K562 (cell line): ENCODE measurements around the gene CD320. TPM values are rescaled to one million over a fixed set of nuclear protein-coding genes. Genes with fewer than 3 reads are reported as not detected.

Source experiments
- ATAC-seq: fragments of 200-7000 bp; cut with Tn5 transposase; 3 replicates; pipeline ENCODE4 v1.9.1; 2020; ENCODE audit warnings: moderate library complexity
- BruUV-seq: library from RNA; stranded (reverse); fragments of 400-500 nt; replicated peaks from 2 replicates; lab custom pipeline; 2021; lab: Mats Ljungman, UMichigan
- CTCF ChIA-PET: fragments of 300-600 bp; formaldehyde crosslinking; extraction: SDS; loops from one replicate; lab custom pipeline; 2021; ENCODE audit warnings: low intra/inter-chr PET ratio; lab: Yijun Ruan, JAX
- POLR2A ChIA-PET: fragments of 300-600, 350-650 bp; sonication (Branson Sonifier 250); formaldehyde crosslinking; extraction: SDS; loops from one replicate; lab custom pipeline; 2021; ENCODE audit warnings: antibody characterized with exemption, inconsistent platforms; lab: Yijun Ruan, JAX
- DNase-seq, 4 experiments: peaks; one replicate each; pipeline versions ENCODE4 v3.0.0 to v3.0.0-alpha.2; 2011 to 2018; ENCODE audit warnings: low spot score in 3 of 4, mixed read lengths in 3 of 4; ENCODE audit errors: extremely low read depth in 1 of 4
- FAIRE-seq: peaks from 2 replicates; lab custom pipeline; 2011; peaks lifted over from hg19 to GRCh38; lab: Jason Lieb, UNC
- H2AFZ ChIP-seq: 2 replicates; pipeline ENCODE4 v1.6.0; 2011; ENCODE audit warnings: low read depth, low read length, control low read depth, inconsistent platforms
- H3K27ac ChIP-seq: fragments of 200-600 bp; 3 replicates; pipeline ENCODE4 v1.8.0; 2011; ENCODE audit warnings: low read depth, mild to moderate bottlenecking, control low read depth, inconsistent platforms, low read length, moderate library complexity, mixed read lengths; ENCODE audit errors: extremely low read depth
- H3K27me3 ChIP-seq, 2 experiments: fragments of 300-600 bp in 1 of 2; 2 replicates in 1 of 2; 3 replicates in 1 of 2; pipeline versions ENCODE4 v1.6.0 to v1.8.0; 2011; ENCODE audit warnings: inconsistent platforms in 2 of 2, low read length in 2 of 2, mild to moderate bottlenecking in 1 of 2, mixed read lengths in 1 of 2, moderate library complexity in 1 of 2; ENCODE audit not compliant: control insufficient read depth in 2 of 2, insufficient read depth in 2 of 2
- H3K36me3 ChIP-seq: fragments of 300-600 bp; 3 replicates; pipeline ENCODE4 v1.8.0; 2011; ENCODE audit warnings: mild to moderate bottlenecking, low read length, inconsistent platforms; ENCODE audit not compliant: control insufficient read depth, insufficient read depth
- H3K4me1 ChIP-seq, 2 experiments: fragments of 200-600 bp in 1 of 2; replicated peaks in 1 of 2; 2 replicates in 1 of 2; 3 replicates in 1 of 2; pipeline versions ENCODE4 v1.5.1 to v1.8.0; 2011; ENCODE audit warnings: inconsistent platforms in 2 of 2, low read length in 2 of 2, mild to moderate bottlenecking in 1 of 2, mixed read lengths in 1 of 2, moderate library complexity in 1 of 2; ENCODE audit not compliant: control insufficient read depth in 2 of 2, insufficient read depth in 2 of 2
- H3K4me2 ChIP-seq: 2 replicates; pipeline ENCODE4 v1.6.1; 2011; ENCODE audit warnings: low read length, control low read depth, inconsistent platforms, mixed read lengths; ENCODE audit not compliant: insufficient read depth
- H3K4me3 ChIP-seq: fragments of 200-600 bp; sonication (generic), shearing (Covaris generic); 2 replicates; pipeline ENCODE4 v1.5.1; 2016; ENCODE audit warnings: control low read depth, inconsistent platforms
- H3K79me2 ChIP-seq: fragments of 200-600 bp; 3 replicates; pipeline ENCODE4 v1.8.0; 2011; ENCODE audit warnings: low read length, inconsistent platforms; ENCODE audit not compliant: control insufficient read depth, insufficient read depth
- H3K9ac ChIP-seq, 2 experiments: 2 replicates each; pipeline versions ENCODE4 v1.6.0 to v1.6.1; 2011; ENCODE audit warnings: low read depth in 2 of 2, low read length in 2 of 2, control low read depth in 1 of 2, inconsistent platforms in 1 of 2, mild to moderate bottlenecking in 1 of 2, mixed read lengths in 1 of 2; ENCODE audit not compliant: insufficient read depth in 1 of 2
- H3K9me1 ChIP-seq: one replicate; pipeline ENCODE4 v1.6.0; 2011; ENCODE audit warnings: inconsistent platforms, mild to moderate bottlenecking, low read length, moderate library complexity; ENCODE audit not compliant: control insufficient read depth, insufficient read depth
- H3K9me3 ChIP-seq: replicated peaks from 2 replicates; pipeline ENCODE4 v1.5.1; 2011; ENCODE audit warnings: low read depth, low read length, inconsistent platforms; ENCODE audit not compliant: control insufficient read depth, insufficient read depth
- H4K20me1 ChIP-seq: replicated peaks from 2 replicates; pipeline ENCODE4 v1.6.1; 2011; ENCODE audit warnings: low read length, inconsistent platforms, mixed read lengths; ENCODE audit not compliant: control insufficient read depth, insufficient read depth
- CBFA2T3 ChIP-seq: fragments of 450-650 bp; IDR thresholded peaks from 2 replicates; pipeline ENCODE4 v1.6.1; 2017
- ERF ChIP-seq: fragments of 450-650 bp; formaldehyde crosslinking; IDR thresholded peaks from 2 replicates; pipeline ENCODE4 v1.4.0; 2020; ENCODE audit warnings: mild to moderate bottlenecking, mixed read lengths
- ETV1 ChIP-seq: fragments of 450-650 bp; conservative IDR thresholded peaks from 2 replicates; pipeline ENCODE4 v1.6.1; 2016; ENCODE audit warnings: missing genetic modification characterization, control low read depth, low read depth, missing compliant biosample characterization
- KDM5B ChIP-seq: fragments of 200-600 bp; sonication (generic); IDR thresholded peaks from 2 replicates; pipeline ENCODE4 v1.6.1; 2012; ENCODE audit warnings: low read depth, mild to moderate bottlenecking, moderate library complexity, low read length, control low read depth, inconsistent platforms; ENCODE audit not compliant: insufficient replicate concordance
- MYNN ChIP-seq, 2 experiments: sonication (generic); formaldehyde crosslinking in 1 of 2; IDR thresholded peaks; 2 replicates each; pipeline versions ENCODE4 v1.5.0 to v1.6.1; 2016 to 2020; ENCODE audit warnings: antibody characterized with exemption in 1 of 2, missing genetic modification reagents in 1 of 2
- NFIC ChIP-seq: fragments of 450-650 bp; IDR thresholded peaks from 2 replicates; pipeline ENCODE4 v1.6.1; 2017; ENCODE audit warnings: mild to moderate bottlenecking, inconsistent platforms
- POLR2H ChIP-seq: IDR thresholded peaks from 2 replicates; pipeline ENCODE4 v1.6.1; 2016; ENCODE audit warnings: missing genetic modification characterization, low read depth, mild to moderate bottlenecking, control low read depth, missing compliant biosample characterization, moderate library complexity
- POLR3A ChIP-seq: IDR thresholded peaks from 2 replicates; pipeline ENCODE4 v1.6.1; 2011; ENCODE audit warnings: borderline replicate concordance, mild to moderate bottlenecking, moderate library complexity; ENCODE audit not compliant: insufficient read length, insufficient read depth; ENCODE audit errors: extremely low read depth
- SNRNP70 ChIP-seq: fragments of 200-400 bp; formaldehyde crosslinking; optimal IDR thresholded peaks from 2 replicates; pipeline ENCODE3; 2017; ENCODE audit warnings: low read depth, low read length
- SUPT5H ChIP-seq: fragments of 450-650 bp; IDR thresholded peaks from 2 replicates; pipeline ENCODE4 v1.6.1; 2016
- U2AF2 ChIP-seq: fragments of 200-400 bp; formaldehyde crosslinking; optimal IDR thresholded peaks from 2 replicates; pipeline ENCODE3; 2017; ENCODE audit warnings: low read depth, mild to moderate bottlenecking, low read length
- ZKSCAN1 ChIP-seq: fragments of 150-350 bp; IDR thresholded peaks from 2 replicates; pipeline ENCODE4 v1.6.1; 2016; ENCODE audit warnings: low read depth, low read length
- WGBS: fragments of 100-300 bp; shearing (Covaris generic); methylation state at CpG from one replicate; pipeline ENCODE4 v1.1.6; 2016; ENCODE audit warnings: low coverage, mixed read lengths; ENCODE audit not compliant: insufficient coverage; ENCODE audit errors: missing lambda C conversion rate; 5-methylcytosine and 5-hydroxymethylcytosine counted together
- in situ Hi-C: fragments of 300-500 bp; cut with MboI; formaldehyde crosslinking; loops from 4 replicates; pipeline ENCODE4 v1.15.0; 2018; ENCODE audit warnings: inconsistent platforms, mixed read lengths
- intact Hi-C: fragments of 100-400 bp; cut with micrococcal nuclease; formaldehyde crosslinking; loops from 2 replicates; pipeline ENCODE4 v1.14.2; 2022
- polyA plus RNA-seq, 8 experiments: library from polyadenylated mRNA; depleted of rRNA in 4 of 8; stranded (reverse) in 5 of 8; unstranded in 3 of 8; fragments of >200 nt; fragmentation: Nextera tagmentation in 2 of 8; fragmentation: Illumina TruSeq in 1 of 8; extraction: Ambion mirVana in 2 of 8; extraction: Trizol in 1 of 8; gene quantifications; 2 replicates each; pipeline versions ENCODE4 v1.2.1 to v1.2.3, GENCODE V29; 2011 to 2014; ENCODE audit warnings: inconsistent platforms in 1 of 8, missing spikeins in 1 of 8
- total RNA-seq, 7 experiments: library from RNA; depleted of rRNA in 6 of 7; stranded (reverse); fragments of >200 nt in 6 of 7; fragmentation: Illumina TruSeq in 2 of 7; extraction: Trizol in 2 of 7; gene quantifications; 2 replicates each; pipeline versions ENCODE4 v1.2.1 to v1.2.3, GENCODE V29; 2011 to 2021; ENCODE audit warnings: low replicate concordance in 1 of 7
- TF ChIP-seq, protein P1 (sequence below): fragments of 450-650 bp; IDR thresholded peaks from 2 replicates; pipeline ENCODE4 v1.6.1; 2018; ENCODE audit warnings: mild to moderate bottlenecking, low read depth; ENCODE audit not compliant: partially characterized antibody
- TF ChIP-seq, protein P2 (sequence below): fragments of 450-650 bp; formaldehyde crosslinking; conservative IDR thresholded peaks from 2 replicates; pipeline ENCODE4 v1.4.0; 2022; ENCODE audit warnings: mild to moderate bottlenecking, missing genetic modification characterization
- TF ChIP-seq, protein P3 (sequence below): fragments of 450-650 bp; formaldehyde crosslinking; IDR thresholded peaks from 2 replicates; pipeline ENCODE4 v1.4.0; 2022; ENCODE audit warnings: missing genetic modification characterization

CD320 gene
- total and polyA plus RNA-seq, 9 of the 15 experiments (the other 6 are each of a cell fraction or from before 2014, with no cell fraction given): 0.45 to 94.5 (median 34.4) TPM

DNA sequence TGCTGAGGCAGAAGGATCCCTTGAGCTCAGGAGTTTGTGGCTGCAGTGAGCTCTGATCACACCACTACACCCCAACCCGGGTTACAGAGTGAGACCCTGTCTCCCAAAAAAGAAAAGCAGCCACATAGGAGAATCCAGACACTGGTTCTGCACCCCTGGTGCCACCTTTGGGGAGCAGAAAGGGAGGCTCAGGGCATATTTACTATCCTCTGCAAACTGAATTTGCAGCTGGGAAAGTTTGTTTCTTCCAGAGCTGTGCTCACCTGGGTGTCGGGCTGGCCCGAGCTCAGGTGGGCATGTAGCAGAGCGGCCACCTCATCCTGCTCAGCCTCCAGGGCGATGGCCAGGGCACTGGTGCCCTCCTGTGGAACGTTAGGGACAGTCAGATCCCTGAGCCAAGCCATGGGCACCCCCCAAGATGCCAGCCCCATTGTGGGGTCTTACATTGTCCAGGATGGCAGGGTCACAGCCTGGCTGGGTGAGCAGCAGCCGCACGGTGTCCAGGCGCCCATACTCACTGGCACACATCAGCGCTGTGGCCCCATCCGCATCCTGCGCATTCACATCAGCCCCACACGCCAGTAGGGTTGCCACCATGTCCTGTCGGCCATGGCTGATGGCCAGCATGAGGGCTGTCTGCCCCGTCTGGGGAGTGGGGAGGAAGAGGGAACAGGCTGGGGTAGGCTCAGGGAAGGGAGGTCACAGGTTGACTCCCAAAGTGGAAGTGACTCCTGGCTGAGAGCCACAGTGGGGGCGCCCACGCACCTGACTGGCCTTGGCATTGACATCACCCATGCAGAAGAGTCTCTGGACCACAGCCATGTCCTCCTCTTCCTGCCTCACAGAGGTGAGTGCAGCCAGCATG, 16.3 kb upstream of the CD320 start (continued):
- TF ChIP-seq, protein P1, sequence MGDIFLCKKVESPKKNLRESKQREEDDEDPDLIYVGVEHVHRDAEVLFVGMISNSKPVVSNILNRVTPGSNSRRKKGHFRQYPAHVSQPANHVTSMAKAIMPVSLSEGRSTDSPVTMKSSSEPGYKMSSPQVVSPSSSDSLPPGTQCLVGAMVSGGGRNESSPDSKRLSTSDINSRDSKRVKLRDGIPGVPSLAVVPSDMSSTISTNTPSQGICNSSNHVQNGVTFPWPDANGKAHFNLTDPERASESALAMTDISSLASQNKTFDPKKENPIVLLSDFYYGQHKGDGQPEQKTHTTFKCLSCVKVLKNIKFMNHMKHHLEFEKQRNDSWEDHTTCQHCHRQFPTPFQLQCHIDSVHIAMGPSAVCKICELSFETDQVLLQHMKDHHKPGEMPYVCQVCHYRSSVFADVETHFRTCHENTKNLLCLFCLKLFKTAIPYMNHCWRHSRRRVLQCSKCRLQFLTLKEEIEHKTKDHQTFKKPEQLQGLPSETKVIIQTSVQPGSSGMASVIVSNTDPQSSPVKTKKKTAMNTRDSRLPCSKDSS: no peak

DNA sequence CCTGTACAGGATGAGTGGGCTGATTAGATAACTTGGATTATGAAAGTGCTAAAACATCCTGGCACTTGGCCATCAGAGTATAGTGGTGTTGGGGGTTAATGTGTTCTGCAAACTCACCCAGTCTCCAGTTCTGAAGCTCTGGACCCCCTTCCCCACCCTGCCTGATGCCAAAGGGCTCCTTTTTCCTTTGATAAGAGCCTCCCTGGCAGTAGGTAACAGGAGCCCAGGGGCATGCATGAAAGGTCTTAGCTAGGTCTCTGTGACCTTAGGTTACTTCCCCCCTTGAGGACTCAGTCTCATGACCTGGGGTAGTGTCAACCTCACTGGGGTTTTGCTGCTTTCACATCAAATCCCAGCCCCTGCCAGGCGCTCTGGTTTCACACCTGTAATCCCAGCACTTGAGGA, 15.6 kb upstream of the CD320 start:
- H3K36me3 ChIP-seq: peaks cover 37% of the 10 kb centered on the region
- peak; percentile 7 for ATAC-seq
- peak overlapping the region in 1 of 2 experiments; percentile 100; a peak in 2 of 4 replicates for H3K9ac ChIP-seq
- peaks cover 26% of the 10 kb centered on the region; the same call in 1 of the 2 replicates for H4K20me1 ChIP-seq
- intact Hi-C loops: loop anchor here (10.0 kb wide), 1 partner anchor 59 kb away; no protein-coding TSS in a partner anchor
- DNase-seq: peak in 3 of 4 experiments; percentile 9 to 48 (median 19)
- POLR2A ChIA-PET: interaction anchor here (0.6 to 3.8 kb wide), 13 partner anchors 8 to 257 kb away, joined by 3 to 34 read pairs (median 4); partner anchors contain the start of gene RAB11B
- no peak for FAIRE-seq
- no TSS peak for BruUV-seq
- no peak overlapping the region for H2AFZ ChIP-seq
- H3K27me3 ChIP-seq: no peaks in the 10 kb centered on the region
- CTCF ChIA-PET: no interaction called here
- no peaks in the 10 kb centered on the region for H3K9me1 ChIP-seq
- peaks cover 49% of the 10 kb centered on the region for H3K79me2 ChIP-seq
- in situ Hi-C loops: no loop called here
- 90% methylated on average over 1 of the region's 1 CpG for WGBS
- peak overlapping the region; percentile 39 for H3K4me2 ChIP-seq
- H3K9me3 ChIP-seq: no peaks in the 10 kb centered on the region
- H3K27ac ChIP-seq: no peak overlapping the region
- peaks cover 17 to 28% of the 10 kb centered on the region in 2 experiments for H3K4me1 ChIP-seq
- H3K4me3 ChIP-seq: no peak overlapping the region
- TF ChIP-seq ZKSCAN1 (no peak), KDM5B (peak; percentile 13), POLR2H (tag) (0 out of 2 replicates have a peak, but pooled peaks have one; percentile 22), ERF (CRISPR knock-in tag) (0 out of 2 replicates have a peak, but pooled peaks have one; percentile 6), U2AF2 (no peak), SNRNP70 (peak; percentile 93), SUPT5H (peak; percentile 37; the same call in 1 of the 2 replicates), ETV1 (tag) (no peak), NFIC (peak; percentile 85), MYNN (IDR thresholded peaks at IDR 0.05) (peak; percentile 16), MYNN (CRISPR knock-in tag; IDR thresholded peaks at IDR 0.05) (no peak), POLR3A (no peak), CBFA2T3 (peak; percentile 27; the same call in 1 of the 2 replicates)
- TF ChIP-seq, protein P2, sequence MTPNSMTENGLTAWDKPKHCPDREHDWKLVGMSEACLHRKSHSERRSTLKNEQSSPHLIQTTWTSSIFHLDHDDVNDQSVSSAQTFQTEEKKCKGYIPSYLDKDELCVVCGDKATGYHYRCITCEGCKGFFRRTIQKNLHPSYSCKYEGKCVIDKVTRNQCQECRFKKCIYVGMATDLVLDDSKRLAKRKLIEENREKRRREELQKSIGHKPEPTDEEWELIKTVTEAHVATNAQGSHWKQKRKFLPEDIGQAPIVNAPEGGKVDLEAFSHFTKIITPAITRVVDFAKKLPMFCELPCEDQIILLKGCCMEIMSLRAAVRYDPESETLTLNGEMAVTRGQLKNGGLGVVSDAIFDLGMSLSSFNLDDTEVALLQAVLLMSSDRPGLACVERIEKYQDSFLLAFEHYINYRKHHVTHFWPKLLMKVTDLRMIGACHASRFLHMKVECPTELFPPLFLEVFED (CRISPR knock-in tag): peak; percentile 90
- TF ChIP-seq, protein P3, sequence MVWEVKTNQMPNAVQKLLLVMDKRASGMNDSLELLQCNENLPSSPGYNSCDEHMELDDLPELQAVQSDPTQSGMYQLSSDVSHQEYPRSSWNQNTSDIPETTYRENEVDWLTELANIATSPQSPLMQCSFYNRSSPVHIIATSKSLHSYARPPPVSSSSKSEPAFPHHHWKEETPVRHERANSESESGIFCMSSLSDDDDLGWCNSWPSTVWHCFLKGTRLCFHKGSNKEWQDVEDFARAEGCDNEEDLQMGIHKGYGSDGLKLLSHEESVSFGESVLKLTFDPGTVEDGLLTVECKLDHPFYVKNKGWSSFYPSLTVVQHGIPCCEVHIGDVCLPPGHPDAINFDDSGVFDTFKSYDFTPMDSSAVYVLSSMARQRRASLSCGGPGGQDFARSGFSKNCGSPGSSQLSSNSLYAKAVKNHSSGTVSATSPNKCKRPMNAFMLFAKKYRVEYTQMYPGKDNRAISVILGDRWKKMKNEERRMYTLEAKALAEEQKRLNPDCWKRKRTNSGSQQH (CRISPR knock-in tag): peak; percentile 18; the same call in 1 of the 2 replicates
